Activated naive CD4-positive, alpha-beta T cell treated with anti-CD3 and anti-CD28 coated beads, Interleukin-2, amount 50 U/mL, for 72 hours (primary cell): ENCODE data around the gene SUPT5H. TPM values are rescaled to one million over a fixed set of nuclear protein-coding genes. Genes with fewer than 3 reads are reported as not detected.
"Not testable (repeated sequence)": the region's sequence is repeated elsewhere in the genome, so short reads cannot be mapped to it uniquely, and the experiment has no call there.

Experiments
- ATAC-seq, 2 donors: fragments of 150-1000 bp; cut with Tn5 transposase; 2 replicates each; pipeline ENCODE4 v1.10.0; 2021; ENCODE audit warnings: mild to moderate bottlenecking in 2 of 2, moderate library complexity in 2 of 2
- DNase-seq, 2 donors: peaks; one replicate each; pipeline ENCODE4 v3.0.0; 2021 to 2022; ENCODE audit warnings: low spot score in 2 of 2
- H3K27ac Mint-ChIP-seq, 2 donors: one replicate each; pipeline ENCODE4 v1.8.0; 2022; ENCODE audit warnings: mild to moderate bottlenecking in 2 of 2, mixed read lengths in 2 of 2
- H3K36me3 Mint-ChIP-seq, 2 donors: one replicate each; pipeline ENCODE4 v1.8.0; 2022; ENCODE audit warnings: mixed read lengths in 2 of 2
- H3K9me3 Mint-ChIP-seq, 2 donors: one replicate each; pipeline ENCODE4 v1.8.0; 2022; ENCODE audit warnings: mixed read lengths in 2 of 2
- total RNA-seq, 2 donors: library from RNA; stranded (reverse); gene quantifications; one replicate each; pipeline ENCODE4 v1.2.3, GENCODE V29; 2022

SUPT5H gene
- total RNA-seq, 2 donors from 2014 or later: 197 to 211 TPM

DNA sequence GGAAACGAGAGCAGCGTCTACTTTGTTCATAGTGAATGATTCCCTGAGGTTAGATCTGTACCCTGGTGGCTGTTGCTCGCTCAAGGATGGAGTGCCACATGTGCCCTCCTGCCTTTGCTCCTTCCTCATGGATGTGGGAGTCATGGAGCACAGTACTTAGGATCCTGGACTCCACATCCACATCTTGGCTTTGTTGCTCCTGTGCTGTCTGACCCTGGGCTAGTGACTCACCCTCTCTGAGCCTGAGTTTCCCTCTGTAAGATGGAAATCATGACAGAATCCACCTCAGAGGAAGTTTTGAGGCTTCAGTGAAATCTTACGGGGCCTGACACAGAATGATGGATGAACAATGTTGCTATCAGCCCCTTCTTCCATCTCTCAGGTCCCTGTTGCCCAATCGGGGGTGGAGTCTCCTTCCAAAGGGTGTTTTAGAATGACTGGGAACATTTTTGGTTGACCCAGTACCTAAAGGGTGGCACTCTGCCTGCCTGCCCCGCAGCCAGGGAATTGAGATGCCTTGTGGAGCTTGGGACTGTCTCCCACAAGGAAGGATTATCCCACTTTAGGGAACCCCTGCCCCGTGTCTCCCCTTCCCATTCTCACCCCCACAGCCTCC is 25.4 kb downstream of the SUPT5H start:
- ATAC-seq: peak; percentile 34 to 73
- H3K36me3 Mint-ChIP-seq: peaks cover 30 to 39% of the 10 kb centered on the region in 2 donors
- H3K27ac Mint-ChIP-seq: peak overlapping the region; percentile 80 to 90
- H3K9me3 Mint-ChIP-seq: no peaks in the 10 kb centered on the region
- no peak for DNase-seq

- Mint-ChIP-seq H3K9me3 (no peaks in the 10 kb centered on the region), H3K27ac (peak overlapping the region; percentile 80 to 90), H3K36me3 (peaks cover 24 to 32% of the 10 kb centered on the region in 2 donors)
Measured at GRCh38 chr19:39471756-39472536, 26.6 kb downstream of the SUPT5H start.

DNA sequence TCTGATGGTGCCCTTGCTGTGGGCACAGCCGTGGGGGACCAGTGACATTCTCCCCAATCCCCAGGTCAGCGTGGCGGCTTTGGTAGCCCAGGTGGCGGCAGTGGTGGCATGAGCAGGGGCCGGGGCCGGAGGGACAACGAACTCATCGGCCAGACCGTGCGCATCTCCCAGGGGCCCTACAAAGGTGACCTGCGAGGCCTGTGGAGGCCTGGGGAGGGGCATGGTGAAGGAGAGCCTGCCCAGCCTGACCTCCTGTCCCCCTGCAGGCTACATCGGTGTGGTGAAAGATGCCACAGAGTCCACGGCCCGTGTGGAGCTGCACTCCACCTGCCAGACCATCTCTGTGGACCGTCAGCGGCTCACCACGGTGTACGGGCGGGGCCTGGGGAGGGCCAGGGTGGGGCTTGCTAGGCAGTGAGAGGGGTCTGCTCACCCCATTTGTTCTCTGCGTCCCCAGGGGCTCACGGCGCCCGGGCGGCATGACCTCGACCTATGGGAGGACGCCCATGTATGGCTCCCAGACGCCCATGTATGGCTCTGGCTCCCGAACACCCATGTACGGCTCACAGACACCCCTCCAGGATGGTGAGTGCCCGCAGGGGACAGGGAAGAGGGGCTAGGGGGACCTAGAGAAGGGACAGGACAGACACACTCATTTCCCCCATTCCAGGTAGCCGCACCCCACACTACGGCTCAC is 27.5 kb downstream of the SUPT5H start:
- Mint-ChIP-seq H3K36me3 (peaks cover 24 to 32% of the 10 kb centered on the region in 2 donors), H3K27ac (peak overlapping the region; percentile 55 to 80), H3K9me3 (no peaks in the 10 kb centered on the region)
- ATAC-seq (no peak), DNase-seq (no peak)

More at GRCh38 chr19:39471756-39472536, 26.6 kb downstream of the SUPT5H start:
- DNase-seq (no peak), ATAC-seq (no peak)

DNA sequence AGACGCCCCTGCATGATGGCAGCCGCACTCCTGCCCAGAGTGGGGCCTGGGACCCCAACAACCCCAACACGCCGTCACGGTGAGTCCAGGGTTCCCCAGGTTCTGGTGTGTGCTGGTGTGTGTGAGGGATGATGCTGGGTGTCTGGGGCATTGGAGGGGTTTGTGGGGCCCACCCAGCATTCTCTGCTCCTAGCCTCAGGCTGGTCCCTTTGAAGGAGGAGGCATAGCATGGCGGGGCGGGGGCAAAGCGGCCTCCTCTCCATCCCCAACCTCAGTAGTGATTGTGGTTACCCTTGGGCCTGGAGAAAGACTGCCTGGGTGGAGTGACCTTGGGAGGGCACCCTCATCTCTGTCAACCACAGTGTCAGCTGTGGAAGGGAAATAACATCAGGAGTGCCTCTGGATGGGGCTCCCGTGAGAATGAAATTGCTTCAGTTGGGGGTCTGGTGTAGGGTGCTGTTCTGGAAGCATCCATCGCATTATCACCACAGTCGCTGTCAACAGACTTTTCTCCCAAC is 28.1 kb downstream of the SUPT5H start:
- DNase-seq (no peak), ATAC-seq (no peak)
- Mint-ChIP-seq H3K9me3 (no peaks in the 10 kb centered on the region), H3K36me3 (peaks cover 24 to 32% of the 10 kb centered on the region in 2 donors), H3K27ac (no peak overlapping the region)

DNA sequence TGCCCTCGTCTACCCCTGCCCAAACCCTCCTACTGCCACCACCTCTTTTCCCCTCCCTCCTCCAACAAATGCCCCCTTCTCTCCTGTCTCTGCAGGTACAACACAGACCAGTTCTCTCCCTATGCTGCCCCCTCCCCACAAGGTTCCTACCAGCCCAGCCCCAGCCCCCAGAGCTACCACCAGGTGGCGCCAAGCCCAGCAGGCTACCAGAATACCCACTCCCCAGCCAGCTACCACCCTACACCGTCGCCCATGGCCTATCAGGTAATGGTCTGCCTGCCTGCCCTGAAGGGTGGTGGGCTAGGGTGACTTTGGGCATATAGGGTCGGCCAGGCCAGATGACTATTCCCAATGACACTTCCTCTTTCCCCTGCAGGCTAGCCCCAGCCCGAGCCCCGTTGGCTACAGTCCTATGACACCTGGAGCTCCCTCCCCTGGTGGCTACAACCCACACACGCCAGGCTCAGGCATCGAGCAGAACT is 28.8 kb downstream of the SUPT5H start:
- peak; percentile 51 to 70 for ATAC-seq
- no peaks in the 10 kb centered on the region for H3K9me3 Mint-ChIP-seq
- peak in 1 of 2 donors; percentile 81 for DNase-seq
- H3K36me3 Mint-ChIP-seq: peaks cover 23 to 32% of the 10 kb centered on the region in 2 donors
- peak overlapping the region; percentile 72 to 87 for H3K27ac Mint-ChIP-seq

- ATAC-seq (no peak), DNase-seq (no peak)
- Mint-ChIP-seq H3K27ac (peak overlapping the region in 1 of 2 donors; percentile 65), H3K9me3 (no peaks in the 10 kb centered on the region), H3K36me3 (peaks cover 20 to 25% of the 10 kb centered on the region in 2 donors)
Measured at GRCh38 chr19:39475748-39476147, 30.4 kb downstream of the SUPT5H start.

- H3K9me3 Mint-ChIP-seq, DNase-seq, ATAC-seq: not testable (repeated sequence)
- H3K27ac Mint-ChIP-seq: peak overlapping the region in 1 of 2 donors; percentile 94
- peaks cover 21 to 39% of the 10 kb centered on the region in 2 donors for H3K36me3 Mint-ChIP-seq
Measured at GRCh38 chr19:39479319-39479801, 34.0 kb downstream of the SUPT5H start.

DNA sequence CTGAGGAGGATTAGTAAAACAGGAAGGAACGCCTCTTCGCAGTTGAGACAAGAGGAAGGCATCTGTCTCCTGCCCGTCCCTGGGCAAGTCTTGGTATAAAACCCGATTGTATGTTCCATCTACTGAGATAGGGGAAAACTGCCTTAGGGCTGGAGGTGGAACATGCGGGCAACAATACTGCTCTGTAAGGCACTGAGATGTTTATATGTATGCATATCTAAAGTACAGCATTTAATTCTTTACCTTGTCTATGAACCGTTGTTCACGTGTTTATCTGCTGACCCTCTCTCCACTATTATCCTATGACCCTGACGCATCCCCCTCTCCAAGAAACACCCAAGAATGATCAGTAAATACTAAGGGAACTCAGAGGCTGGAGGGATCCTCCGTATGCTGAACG is 34.5 kb downstream of the SUPT5H start:
- Mint-ChIP-seq H3K9me3 (no peaks in the 10 kb centered on the region), H3K27ac (peak overlapping the region; percentile 94 to 98), H3K36me3 (peaks cover 21 to 33% of the 10 kb centered on the region in 2 donors)
- DNase-seq: no peak
- ATAC-seq: no peak

- Mint-ChIP-seq H3K27ac (peak within 1 kb of the TSS; percentile 94 to 99), H3K36me3 (peaks cover 18 to 27% of the 10 kb centered on the region in 2 donors), H3K9me3 (no peaks in the 10 kb centered on the region)
- DNase-seq (peak; percentile 96 to 99), ATAC-seq (peak; percentile 94)
Measured at GRCh38 chr19:39480337-39481228, 35.2 kb downstream of the SUPT5H start, which contains the start of gene TIMM50. Gene TIMM50 (plus strand): TSS chr19:39480838. CDS start chr19:39480854, 16 bp downstream.

DNA sequence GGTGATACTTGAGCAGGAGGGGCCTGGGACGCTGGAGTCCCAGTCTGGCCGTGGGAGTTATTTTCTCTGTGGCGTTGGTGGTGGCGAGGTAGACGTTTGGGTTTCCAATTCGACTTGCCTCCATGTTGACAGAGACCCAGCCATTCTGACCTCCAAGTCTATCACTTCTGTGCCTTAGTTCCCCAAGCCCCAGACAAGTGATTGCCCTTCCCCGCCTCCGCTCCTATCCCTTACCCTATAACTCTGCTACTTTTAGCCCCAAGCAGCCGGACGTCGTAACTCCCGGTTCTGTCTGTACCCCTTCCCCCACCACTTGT is 35.8 kb downstream of the SUPT5H start:
- DNase-seq (no peak), ATAC-seq (no peak)
- Mint-ChIP-seq H3K36me3 (peaks cover 16 to 24% of the 10 kb centered on the region in 2 donors), H3K27ac (peak overlapping the region; percentile 94 to 99), H3K9me3 (no peaks in the 10 kb centered on the region)

- DNase-seq: no peak
- H3K27ac Mint-ChIP-seq: peak overlapping the region; percentile 94 to 99
- peaks cover 16 to 24% of the 10 kb centered on the region in 2 donors for H3K36me3 Mint-ChIP-seq
- ATAC-seq: no peak
- H3K9me3 Mint-ChIP-seq: no peaks in the 10 kb centered on the region
Measured at GRCh38 chr19:39481676-39482075, 36.3 kb downstream of the SUPT5H start.

DNA sequence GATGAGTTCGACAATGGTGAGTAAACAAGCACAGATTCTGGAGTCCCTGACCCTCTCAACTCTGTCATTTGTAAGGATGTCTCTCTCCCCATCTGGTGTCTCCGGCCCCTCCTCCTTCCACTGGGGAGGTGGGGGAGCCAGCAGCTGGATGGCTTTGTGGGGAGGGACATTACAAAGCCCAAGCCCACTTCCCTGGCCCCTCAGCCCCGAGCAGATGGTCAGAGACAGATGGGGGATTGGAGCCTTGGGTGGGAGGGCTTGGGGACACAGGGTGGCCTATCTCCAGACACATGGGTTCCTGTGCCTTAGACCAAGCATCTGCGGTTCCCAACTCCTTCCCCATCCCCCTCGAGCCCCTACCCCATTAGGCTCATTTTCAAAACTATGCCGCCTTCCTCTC is 37.8 kb downstream of the SUPT5H start:
- peak overlapping the region in 1 of 2 donors; percentile 2 for H3K27ac Mint-ChIP-seq
- H3K36me3 Mint-ChIP-seq: peaks cover 20 to 24% of the 10 kb centered on the region in 2 donors
- ATAC-seq: no peak
- no peak for DNase-seq
- no peaks in the 10 kb centered on the region for H3K9me3 Mint-ChIP-seq

DNA sequence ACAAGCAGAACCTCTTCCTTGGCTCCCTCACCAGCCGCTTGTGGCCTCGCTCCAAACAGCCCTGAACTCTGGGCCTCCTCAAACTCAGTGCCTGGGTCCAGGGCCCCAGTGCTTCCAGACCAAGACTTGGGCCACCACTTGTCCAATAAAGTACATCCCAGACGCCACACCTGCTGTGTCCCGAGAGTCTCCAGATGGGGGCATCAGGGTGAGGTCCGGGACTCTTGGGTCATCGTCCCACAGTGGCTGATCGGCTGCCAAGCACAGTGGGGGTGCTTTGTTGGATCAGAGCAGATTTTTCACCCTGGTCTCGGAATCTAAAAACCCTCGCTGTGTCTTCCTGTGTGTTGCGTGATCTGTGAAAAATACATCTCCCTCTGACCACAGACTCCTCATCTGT is 44.4 kb downstream of the SUPT5H start:
- ATAC-seq: no peak

GRCh38 chr19:39492225-39492624 is 46.8 kb downstream of the SUPT5H start:
- Mint-ChIP-seq H3K9me3 (no peaks in the 10 kb centered on the region), H3K27ac (no peak overlapping the region), H3K36me3 (peaks cover 6 to 8% of the 10 kb centered on the region in 2 donors)
- DNase-seq (no peak), ATAC-seq (no peak)

More for the DNA sequence above, 44.4 kb downstream of the SUPT5H start:
- Mint-ChIP-seq H3K9me3 (no peaks in the 10 kb centered on the region), H3K27ac (no peak overlapping the region), H3K36me3 (peaks cover 6 to 8% of the 10 kb centered on the region in 2 donors)
- DNase-seq: no peak

DNA sequence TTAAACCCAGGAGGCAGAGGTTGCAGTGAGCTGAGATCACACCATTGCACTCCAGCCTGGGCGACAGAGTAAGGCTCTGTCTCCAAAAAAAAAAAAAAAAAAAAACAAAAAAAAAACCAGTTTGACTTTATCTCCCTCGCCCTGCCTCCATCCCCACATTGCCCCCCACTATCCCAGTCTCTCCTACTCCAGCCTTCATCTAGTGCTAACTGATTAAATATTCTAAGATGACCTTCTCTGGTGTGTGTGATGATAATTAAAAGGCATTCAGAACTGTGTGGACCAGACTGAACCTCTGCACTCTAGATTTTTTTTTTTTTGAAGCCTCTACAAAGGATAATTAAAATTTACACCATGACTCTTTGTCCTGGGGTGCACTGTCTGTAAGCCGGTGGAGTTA is 47.4 kb downstream of the SUPT5H start:
- no peaks in the 10 kb centered on the region for H3K9me3 Mint-ChIP-seq
- ATAC-seq: no peak
- H3K36me3 Mint-ChIP-seq: peaks cover 6 to 8% of the 10 kb centered on the region in 2 donors
- DNase-seq: no peak
- no peak overlapping the region for H3K27ac Mint-ChIP-seq

DNA sequence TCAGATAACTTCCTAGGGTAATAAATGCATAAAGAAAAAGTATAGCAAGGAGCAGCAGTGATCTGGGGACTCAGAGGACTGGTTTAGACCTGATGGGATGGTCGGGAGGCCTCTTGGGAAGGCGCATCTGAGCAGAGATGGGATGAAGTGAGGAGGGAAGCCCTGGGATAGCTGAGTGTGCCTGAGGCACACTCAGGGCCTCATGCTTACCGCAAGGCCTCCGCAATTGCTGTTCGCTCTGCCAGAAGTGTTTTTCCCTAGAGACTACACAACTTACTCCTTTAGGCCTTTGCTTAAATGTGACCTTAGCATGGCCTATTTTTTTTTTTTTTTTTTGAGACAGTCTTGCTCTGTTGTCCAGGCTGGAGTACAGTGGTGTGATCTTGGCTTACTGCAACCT is 49.3 kb downstream of the SUPT5H start:
- ATAC-seq: no peak
- no peak for DNase-seq
- H3K27ac Mint-ChIP-seq: no peak overlapping the region
- H3K36me3 Mint-ChIP-seq: peaks cover 3 to 9% of the 10 kb centered on the region in 2 donors
- H3K9me3 Mint-ChIP-seq: no peaks in the 10 kb centered on the region
